LoVo (cell line): ENCODE results near the gene ATP2B2.

Source experiments
- DNase-seq: peaks from one replicate; pipeline ENCODE4 v3.0.0-alpha.2; 2016; ENCODE audit warnings: low spot score

ATP2B2 gene

GRCh38 chr3:10344147-10344943 lies 161.0 kb downstream of the ATP2B2 start:
- DNase-seq = peak; percentile 46

GRCh38 chr3:10343526-10343925 lies 161.9 kb downstream of the ATP2B2 start:
- DNase-seq = no peak

GRCh38 chr3:10342781-10343180 lies 162.6 kb downstream of the ATP2B2 start:
- DNase-seq = no peak

GRCh38 chr3:10341901-10342398 lies 163.4 kb downstream of the ATP2B2 start:
- DNase-seq = no peak

GRCh38 chr3:10340476-10340875 lies 164.9 kb downstream of the ATP2B2 start:
- no peak for DNase-seq

- no peak for DNase-seq
Measured at GRCh38 chr3:10340046-10340445, 165.3 kb downstream of the ATP2B2 start.

- no peak for DNase-seq
Measured at GRCh38 chr3:10339376-10339955, 165.9 kb downstream of the ATP2B2 start.

- no peak for DNase-seq
Measured at GRCh38 chr3:10338591-10339353, 166.6 kb downstream of the ATP2B2 start.

- no peak for DNase-seq
Measured at GRCh38 chr3:10338164-10338470, 167.3 kb downstream of the ATP2B2 start.

- no peak for DNase-seq
Measured at GRCh38 chr3:10337323-10338163, 167.8 kb downstream of the ATP2B2 start.

GRCh38 chr3:10336761-10337160 lies 168.6 kb downstream of the ATP2B2 start:
- no peak for DNase-seq

- DNase-seq = no peak
Measured at GRCh38 chr3:10335871-10336622, 169.3 kb downstream of the ATP2B2 start.

- no peak for DNase-seq
Measured at GRCh38 chr3:10335190-10335738, 170.1 kb downstream of the ATP2B2 start.

GRCh38 chr3:10334459-10334858 lies 170.9 kb downstream of the ATP2B2 start:
- no peak for DNase-seq

- DNase-seq = no peak
Measured at GRCh38 chr3:10334042-10334441, 171.3 kb downstream of the ATP2B2 start.

- DNase-seq = no peak
Measured at GRCh38 chr3:10333349-10333650, 172.1 kb downstream of the ATP2B2 start.

GRCh38 chr3:10332481-10333348 lies 172.7 kb downstream of the ATP2B2 start:
- DNase-seq = no peak

GRCh38 chr3:10331320-10331719 lies 174.1 kb downstream of the ATP2B2 start:
- no peak for DNase-seq

GRCh38 chr3:10330319-10330718 lies 175.1 kb downstream of the ATP2B2 start:
- no peak for DNase-seq

- DNase-seq = no peak
Measured at GRCh38 chr3:10329495-10330015, 175.8 kb downstream of the ATP2B2 start.
